IPS-15b (cell line): ENCODE data around the gene HS6ST3.
"Not testable (repeated sequence)": the region's sequence is repeated elsewhere in the genome, so short reads cannot be mapped to it uniquely, and the experiment has no call there.

ENCODE experiments used
- H3K27me3 ChIP-seq: one replicate; pipeline ENCODE4 v1.6.1; 2013; ENCODE audit warnings: low read length; ENCODE audit not compliant: control insufficient read depth, insufficient read depth
- H3K36me3 ChIP-seq: one replicate; pipeline ENCODE4 v1.6.1; 2013; ENCODE audit warnings: low read length; ENCODE audit not compliant: control insufficient read depth, insufficient read depth
- H3K4me1 ChIP-seq: one replicate; pipeline ENCODE4 v1.6.1; 2013; ENCODE audit warnings: mild to moderate bottlenecking, low read length; ENCODE audit not compliant: control insufficient read depth, insufficient read depth
- H3K4me3 ChIP-seq: one replicate; pipeline ENCODE4 v1.5.1; 2013; ENCODE audit warnings: low read depth, low read length
- H3K9ac ChIP-seq: one replicate; pipeline ENCODE4 v1.6.1; 2013; ENCODE audit warnings: low read depth, mild to moderate bottlenecking, low read length
- H3K9me3 ChIP-seq: one replicate; pipeline ENCODE4 v1.6.1; 2013; ENCODE audit warnings: mild to moderate bottlenecking, low read length; ENCODE audit not compliant: control insufficient read depth, insufficient read depth

The HS6ST3 gene

GRCh38 chr13:96089749-96090239, at the start of gene HS6ST3:
Gene HS6ST3, plus strand, starts transcription at chr13:96090107.
- Histone ChIP-seq H3K36me3 (no peaks in the 10 kb centered on the region), H3K27me3 (peaks cover 60% of the 10 kb centered on the region), H3K9ac (no peak within 1 kb of the TSS), H3K4me3 (peak within 1 kb of the TSS; percentile 67), H3K9me3 (no peaks in the 10 kb centered on the region), H3K4me1 (peaks cover 3% of the 10 kb centered on the region)

- no peak overlapping the region for H3K9ac ChIP-seq
- peak overlapping the region; percentile 19 for H3K4me3 ChIP-seq
- no peaks in the 10 kb centered on the region for H3K36me3 ChIP-seq
- H3K9me3 ChIP-seq, result peaks cover 5% of the 10 kb centered on the region
- peaks cover 5% of the 10 kb centered on the region for H3K4me1 ChIP-seq
- H3K27me3 ChIP-seq, result no peaks in the 10 kb centered on the region
Measured at GRCh38 chr13:96041326-96042110, 48.4 kb upstream of the HS6ST3 start.

GRCh38 chr13:96044238-96044637, 45.7 kb upstream of the HS6ST3 start:
- no peak overlapping the region for H3K9ac ChIP-seq
- no peaks in the 10 kb centered on the region for H3K36me3 ChIP-seq
- peaks cover 5% of the 10 kb centered on the region for H3K4me1 ChIP-seq
- no peaks in the 10 kb centered on the region for H3K27me3 ChIP-seq
- peaks cover 8% of the 10 kb centered on the region for H3K9me3 ChIP-seq
- no peak overlapping the region for H3K4me3 ChIP-seq

GRCh38 chr13:96046449-96047126, 43.3 kb upstream of the HS6ST3 start:
- not testable (repeated sequence) for H3K27me3 ChIP-seq, H3K4me1 ChIP-seq, H3K9me3 ChIP-seq, H3K36me3 ChIP-seq, H3K9ac ChIP-seq, H3K4me3 ChIP-seq

GRCh38 chr13:96050955-96051354, 39.0 kb upstream of the HS6ST3 start:
- H3K36me3 ChIP-seq, H3K9me3 ChIP-seq, H3K9ac ChIP-seq, H3K4me1 ChIP-seq, H3K4me3 ChIP-seq, H3K27me3 ChIP-seq: not testable (repeated sequence)

GRCh38 chr13:96051491-96051890, 38.4 kb upstream of the HS6ST3 start:
- not testable (repeated sequence) for H3K36me3 ChIP-seq, H3K27me3 ChIP-seq, H3K4me1 ChIP-seq, H3K4me3 ChIP-seq, H3K9ac ChIP-seq, H3K9me3 ChIP-seq

GRCh38 chr13:96051946-96052345, 38.0 kb upstream of the HS6ST3 start:
- H3K4me1 ChIP-seq, H3K36me3 ChIP-seq, H3K9me3 ChIP-seq, H3K9ac ChIP-seq, H3K27me3 ChIP-seq: not testable (repeated sequence)
- H3K4me3 ChIP-seq, result peak overlapping the region; percentile 88

- no peaks in the 10 kb centered on the region for H3K9me3 ChIP-seq
- H3K4me1 ChIP-seq, result no peaks in the 10 kb centered on the region
- no peaks in the 10 kb centered on the region for H3K36me3 ChIP-seq
- H3K27me3 ChIP-seq, result no peaks in the 10 kb centered on the region
- H3K4me3 ChIP-seq, result peak overlapping the region; percentile 88
- peak overlapping the region; percentile 61 for H3K9ac ChIP-seq
Measured at GRCh38 chr13:96052656-96053002, 37.3 kb upstream of the HS6ST3 start.

- Histone ChIP-seq H3K9me3 (no peaks in the 10 kb centered on the region), H3K27me3 (no peaks in the 10 kb centered on the region), H3K4me3 (peak within 1 kb of the TSS; percentile 88), H3K36me3 (no peaks in the 10 kb centered on the region), H3K4me1 (no peaks in the 10 kb centered on the region), H3K9ac (peak within 1 kb of the TSS; percentile 85)
Measured at GRCh38 chr13:96053003-96053703, 36.8 kb upstream of the HS6ST3 start, which contains the start of gene UGGT2. Gene UGGT2, minus strand, starts transcription at chr13:96053401. Its CDS starts 89 bp downstream, at chr13:96053312.

GRCh38 chr13:96065849-96066248, 24.1 kb upstream of the HS6ST3 start:
- H3K9me3 ChIP-seq, result no peaks in the 10 kb centered on the region
- no peak overlapping the region for H3K9ac ChIP-seq
- no peaks in the 10 kb centered on the region for H3K36me3 ChIP-seq
- no peaks in the 10 kb centered on the region for H3K4me1 ChIP-seq
- no peaks in the 10 kb centered on the region for H3K27me3 ChIP-seq
- H3K4me3 ChIP-seq, result no peak overlapping the region

GRCh38 chr13:96068729-96069128, 21.2 kb upstream of the HS6ST3 start:
- no peaks in the 10 kb centered on the region for H3K9me3 ChIP-seq
- no peak overlapping the region for H3K9ac ChIP-seq
- H3K4me1 ChIP-seq, result no peaks in the 10 kb centered on the region
- no peaks in the 10 kb centered on the region for H3K36me3 ChIP-seq
- no peaks in the 10 kb centered on the region for H3K27me3 ChIP-seq
- no peak overlapping the region for H3K4me3 ChIP-seq
